Measurements from ENCODE around the gene WDR19. TPM values are rescaled to one million over a fixed set of nuclear protein-coding genes. Genes with fewer than 3 reads are reported as not detected.
"Not testable (repeated sequence)": the region's sequence is repeated elsewhere in the genome, so short reads cannot be mapped to it uniquely, and the experiment has no call there.

Gene WDR19
- polyA plus RNA-seq, 4 donors: 60.8 to 113 (median 87.2) TPM

DNA sequence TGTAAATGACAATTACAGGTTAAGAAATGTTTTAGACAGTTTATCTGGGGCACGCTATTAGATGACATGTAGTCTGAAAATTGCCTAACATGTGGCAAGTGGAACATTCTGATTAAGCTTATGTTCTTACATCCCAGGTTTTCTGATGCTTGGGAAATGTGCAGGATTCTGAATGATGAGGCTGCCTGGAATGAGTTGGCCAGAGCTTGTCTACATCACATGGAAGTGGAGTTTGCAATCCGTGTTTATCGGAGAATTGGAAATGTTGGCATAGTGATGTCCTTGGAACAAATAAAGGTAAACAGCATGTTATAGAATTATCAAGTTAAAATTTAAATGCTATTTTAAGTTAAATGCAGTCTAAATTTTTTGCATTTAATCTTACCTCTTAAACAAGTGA is 49.3 kb downstream of the WDR19 start:
- no peak for DNase-seq (ENCODE audit: low read depth in 4 of 4, low spot score in 2 of 4)

DNA sequence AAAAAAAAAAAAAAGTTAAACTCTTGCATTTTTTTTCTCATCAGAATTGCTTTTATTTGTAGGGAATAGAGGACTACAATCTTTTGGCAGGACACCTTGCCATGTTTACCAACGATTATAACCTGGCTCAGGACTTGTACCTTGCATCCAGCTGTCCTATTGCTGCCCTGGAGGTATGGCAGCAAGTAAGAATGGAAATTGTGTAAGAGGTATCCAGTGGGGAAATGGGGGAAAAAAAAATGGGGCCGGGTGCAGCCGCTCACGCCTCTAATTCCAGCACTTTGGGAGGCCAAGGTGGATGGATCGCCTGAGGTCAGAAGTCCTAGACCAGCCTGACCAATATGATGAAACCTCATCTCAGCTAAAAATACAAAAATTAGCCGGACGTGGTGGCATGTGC is 49.8 kb downstream of the WDR19 start:
- no peak for DNase-seq (ENCODE audit: low read depth in 4 of 4, low spot score in 2 of 4)

DNA sequence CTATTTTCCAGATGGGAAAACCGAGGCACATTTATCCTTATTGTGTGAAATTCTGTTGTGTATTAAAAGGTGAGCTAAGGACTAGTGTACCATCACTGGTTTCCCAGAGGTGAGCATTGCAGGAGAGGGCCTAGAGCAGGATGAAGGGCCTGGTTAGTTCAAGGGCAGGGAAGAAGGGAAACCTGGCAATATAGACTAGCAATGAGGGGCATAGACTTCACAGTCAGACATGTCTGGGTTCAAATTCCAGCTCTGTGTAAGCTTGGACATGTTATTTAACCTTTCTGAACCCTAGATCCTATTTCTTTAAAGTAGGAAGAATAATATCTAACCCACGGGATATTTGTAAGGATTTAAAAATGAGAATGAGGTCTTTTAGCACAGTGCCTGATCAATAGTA is 50.8 kb downstream of the WDR19 start:
- no peak for DNase-seq (ENCODE audit: low read depth in 4 of 4, low spot score in 2 of 4)

GRCh38 chr4:39233783-39234182 is 51.5 kb downstream of the WDR19 start:
- no peak for DNase-seq (ENCODE audit: low read depth in 4 of 4, low spot score in 2 of 4)

GRCh38 chr4:39235021-39235420 is 52.7 kb downstream of the WDR19 start:
- DNase-seq (ENCODE audit: low read depth in 4 of 4, low spot score in 2 of 4): no peak

GRCh38 chr4:39235696-39236095 is 53.4 kb downstream of the WDR19 start:
- no peak for DNase-seq (ENCODE audit: low read depth in 4 of 4, low spot score in 2 of 4)

GRCh38 chr4:39237179-39237578 is 54.9 kb downstream of the WDR19 start:
- DNase-seq (ENCODE audit: low read depth in 4 of 4, low spot score in 2 of 4): no peak

- no peak for DNase-seq (ENCODE audit: low read depth in 4 of 4, low spot score in 2 of 4)
Measured at GRCh38 chr4:39243462-39243861, 61.1 kb downstream of the WDR19 start.

DNA sequence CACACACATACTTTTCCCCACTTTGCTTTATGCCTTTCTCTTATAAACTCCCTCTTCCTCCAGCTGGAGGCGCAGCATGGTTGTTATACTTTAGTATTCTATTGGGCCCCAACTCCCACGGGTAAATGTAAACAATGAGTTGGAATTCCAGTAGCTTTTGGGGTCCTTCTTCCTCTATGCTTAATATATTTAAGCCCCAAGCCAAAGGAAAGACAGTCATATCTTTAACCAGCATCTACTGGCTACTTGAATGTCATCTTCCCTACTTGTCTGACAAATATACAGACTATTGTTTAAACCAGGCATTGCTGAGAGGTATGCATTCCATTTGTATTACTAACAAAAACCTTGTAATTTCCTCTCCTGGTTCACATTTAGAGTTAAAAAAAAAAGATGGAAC is 72.9 kb downstream of the WDR19 start:
- no peak for DNase-seq (ENCODE audit: low read depth in 4 of 4, low spot score in 2 of 4)

DNA sequence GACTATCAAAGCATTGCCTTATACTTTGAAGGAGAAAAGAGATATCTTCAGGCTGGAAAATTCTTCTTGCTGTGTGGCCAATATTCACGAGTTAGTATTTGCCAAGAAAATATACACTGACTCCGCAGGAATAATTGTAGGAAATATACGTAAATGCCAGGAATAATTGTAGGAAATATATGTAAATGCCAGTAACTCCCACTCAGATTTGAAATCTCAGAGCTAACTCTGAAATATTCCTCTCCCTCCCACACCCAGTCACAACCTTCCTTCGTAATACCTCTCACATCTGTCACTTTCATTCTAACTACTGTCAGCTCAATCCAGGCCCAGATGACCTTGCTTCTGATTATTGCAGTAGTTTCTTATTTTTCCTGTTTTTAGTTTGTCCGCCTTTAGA is 73.5 kb downstream of the WDR19 start:
- DNase-seq (ENCODE audit: low read depth in 4 of 4, low spot score in 2 of 4): no peak

- no peak for DNase-seq (ENCODE audit: low read depth in 4 of 4, low spot score in 2 of 4)
Measured at GRCh38 chr4:39256436-39256835, 74.1 kb downstream of the WDR19 start.

DNA sequence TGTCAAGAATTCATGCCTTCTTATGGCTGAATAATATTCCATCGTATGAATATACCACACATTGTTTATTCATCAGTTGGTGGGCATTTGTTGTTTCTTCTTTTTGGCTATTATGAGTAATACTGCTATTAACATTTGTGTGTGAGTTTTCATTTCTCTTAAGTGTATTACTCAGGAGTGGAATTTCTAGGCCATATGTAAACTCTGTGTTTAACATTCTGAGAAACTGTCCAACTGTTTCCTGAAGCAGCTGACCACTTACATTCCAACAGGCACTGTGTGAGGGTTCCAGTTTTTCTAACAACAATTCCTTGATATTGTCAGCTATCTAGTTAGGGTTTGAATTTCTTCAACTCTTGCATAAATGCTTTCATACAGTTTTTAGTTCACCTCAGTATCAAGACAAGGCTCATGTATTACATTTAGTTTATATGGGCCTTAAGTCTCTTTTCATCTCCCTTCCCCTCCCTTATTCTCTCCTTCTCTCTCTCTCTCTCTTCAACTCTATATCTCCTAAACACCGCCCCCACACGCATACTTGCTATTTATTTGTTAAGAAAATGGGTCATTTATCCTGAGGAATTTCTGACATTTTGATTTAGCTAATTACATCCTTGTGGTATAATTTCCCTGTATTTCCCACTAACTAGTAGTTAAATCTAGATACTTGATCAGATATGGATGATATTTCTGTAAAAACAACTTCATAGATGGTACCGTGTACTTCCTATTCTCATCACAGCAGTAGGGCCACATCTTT is 77.4 kb downstream of the WDR19 start:
- no peak for DNase-seq (ENCODE audit: low read depth in 4 of 4, low spot score in 2 of 4)

- DNase-seq (ENCODE audit: low read depth in 4 of 4, low spot score in 2 of 4): no peak
Measured at GRCh38 chr4:39263895-39264294, 81.6 kb downstream of the WDR19 start.

GRCh38 chr4:39274503-39274902 is 92.2 kb downstream of the WDR19 start:
- DNase-seq (ENCODE audit: low read depth in 4 of 4, low spot score in 2 of 4): no peak

GRCh38 chr4:39277661-39278060 is 95.3 kb downstream of the WDR19 start:
- not testable (repeated sequence) for DNase-seq (ENCODE audit: low read depth in 4 of 4, low spot score in 2 of 4)

DNA sequence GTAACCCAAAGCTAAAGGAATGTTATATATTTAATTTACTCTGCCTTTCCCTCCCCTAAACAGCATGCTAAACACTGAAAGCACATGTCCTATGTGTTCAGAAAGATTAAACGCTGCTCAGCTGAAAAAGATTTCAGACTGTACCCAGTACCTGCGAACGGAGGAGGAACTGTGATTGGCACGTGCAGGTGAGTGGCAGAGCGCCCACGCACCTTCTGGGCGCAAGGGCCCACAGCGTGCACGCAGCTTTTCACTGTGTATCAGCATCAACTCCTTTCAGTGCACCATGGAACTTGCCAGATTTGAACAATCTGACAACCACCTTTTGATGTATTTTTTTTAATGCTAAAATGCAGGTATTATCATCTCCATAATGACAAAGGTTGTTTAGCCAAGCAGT is 96.1 kb downstream of the WDR19 start:
- DNase-seq (ENCODE audit: low read depth in 4 of 4, low spot score in 2 of 4): no peak

DNA sequence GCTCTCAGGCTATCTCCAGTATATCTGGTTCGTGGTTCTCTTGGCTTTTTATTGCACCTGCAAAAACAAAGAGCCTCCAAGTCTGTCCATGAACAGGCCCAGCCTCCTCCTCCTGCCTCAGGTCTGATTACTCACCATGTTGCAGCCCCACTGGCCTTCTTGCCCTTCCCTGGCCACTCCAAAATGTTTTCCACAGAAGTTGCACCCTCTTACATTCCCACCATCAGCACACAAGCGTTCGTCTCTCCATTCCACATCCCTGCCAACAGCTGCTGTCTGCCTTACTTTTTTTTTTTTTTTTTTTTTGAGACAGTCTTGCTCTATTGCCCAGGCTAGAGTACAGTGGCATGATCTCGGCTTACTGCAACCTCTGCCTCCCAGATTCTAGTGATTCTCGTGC is 97.1 kb downstream of the WDR19 start:
- no peak for DNase-seq (ENCODE audit: low read depth in 4 of 4, low spot score in 2 of 4)

DNA sequence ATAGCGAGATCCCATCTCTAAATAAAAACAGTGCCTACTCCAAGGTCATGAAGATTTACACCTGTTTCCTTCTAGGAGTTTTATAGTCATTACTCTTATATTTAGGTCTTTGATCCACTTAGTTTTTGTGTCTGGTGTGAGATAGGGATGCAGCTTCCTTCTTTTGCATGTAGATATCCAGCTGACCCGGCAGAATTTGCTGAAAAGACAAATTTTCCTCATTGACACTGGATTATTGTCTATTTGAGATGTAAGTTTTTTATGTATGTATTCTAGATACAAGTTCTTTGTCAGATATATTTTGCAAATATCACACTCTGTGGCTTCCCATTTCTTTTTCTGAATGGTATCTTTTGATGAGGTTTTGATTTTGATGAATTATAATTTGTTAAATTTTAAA is 98.4 kb downstream of the WDR19 start:
- no peak for DNase-seq (ENCODE audit: low read depth in 4 of 4, low spot score in 2 of 4)

DNA sequence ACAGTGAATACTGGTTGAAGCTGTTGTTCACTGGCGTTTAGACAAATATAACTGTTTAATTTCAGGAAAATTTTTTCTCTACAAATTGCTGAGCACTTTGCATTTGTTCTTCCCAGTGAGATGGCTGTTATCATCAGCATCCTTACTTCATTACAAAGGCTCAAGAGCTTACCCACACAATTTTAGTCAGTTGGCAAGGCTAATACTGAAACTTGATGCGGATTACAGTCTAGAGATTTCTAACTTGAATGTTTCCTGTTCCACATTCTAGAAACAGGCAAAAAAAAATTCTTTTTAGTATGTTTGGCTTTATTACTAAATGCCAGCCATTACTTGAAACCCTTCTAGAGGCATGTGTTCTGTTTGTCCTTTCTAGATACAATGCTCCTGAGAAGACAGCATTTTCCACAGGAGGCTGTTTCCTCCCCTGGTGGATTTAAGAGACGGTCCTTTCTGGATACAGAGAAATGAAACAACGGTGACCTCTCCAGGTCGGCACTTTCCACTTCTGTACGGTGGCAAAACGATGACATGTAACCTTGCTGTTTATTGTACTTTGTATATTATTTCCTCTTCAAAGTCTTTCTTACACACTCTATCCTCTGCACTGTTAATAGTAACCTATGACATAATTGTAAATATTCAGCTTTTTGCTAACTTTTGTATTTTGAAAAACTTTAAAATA is 102.9 kb downstream of the WDR19 start:
- no peak for DNase-seq (ENCODE audit: low read depth in 4 of 4, low spot score in 2 of 4)

DNA sequence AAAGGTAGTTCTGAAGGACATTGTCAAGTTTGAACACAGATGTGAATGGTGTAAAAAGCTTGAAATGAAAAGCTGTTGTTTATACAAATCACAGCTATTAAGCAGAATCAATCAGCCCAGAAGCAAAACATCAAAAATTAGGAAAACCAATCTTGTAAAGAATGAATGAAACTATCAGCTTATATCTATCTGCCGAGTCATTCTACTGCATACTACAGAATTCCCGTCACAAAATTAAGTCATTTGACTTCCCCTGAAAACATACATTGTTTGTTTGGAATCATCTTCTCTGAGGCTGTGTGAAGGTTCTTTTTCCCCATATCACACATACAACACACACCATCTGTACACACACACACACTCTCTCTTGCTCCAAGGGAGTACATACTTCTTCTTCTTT is 103.5 kb downstream of the WDR19 start:
- no peak for DNase-seq (ENCODE audit: low read depth in 4 of 4, low spot score in 2 of 4)

DNA sequence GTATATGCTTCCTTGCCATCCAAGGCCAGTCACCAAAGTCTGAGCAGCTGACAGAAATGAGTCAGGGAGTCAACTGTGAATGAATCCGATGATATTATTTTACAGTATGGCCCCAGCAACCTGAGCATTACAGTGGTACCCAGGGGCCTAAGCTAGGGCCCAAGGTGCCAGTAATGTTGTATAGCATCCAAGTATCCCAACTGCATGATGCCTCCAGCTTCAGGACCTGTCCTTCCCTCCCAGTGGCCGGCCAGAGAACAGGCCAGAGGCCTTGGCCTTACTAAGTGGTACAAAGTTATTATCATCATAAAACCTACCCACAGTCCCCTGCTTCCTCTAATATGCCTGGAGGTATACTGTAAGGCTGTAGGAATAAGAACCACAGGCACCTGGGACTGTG is 103.9 kb downstream of the WDR19 start:
- no peak for DNase-seq (ENCODE audit: low read depth in 4 of 4, low spot score in 2 of 4)

DNA sequence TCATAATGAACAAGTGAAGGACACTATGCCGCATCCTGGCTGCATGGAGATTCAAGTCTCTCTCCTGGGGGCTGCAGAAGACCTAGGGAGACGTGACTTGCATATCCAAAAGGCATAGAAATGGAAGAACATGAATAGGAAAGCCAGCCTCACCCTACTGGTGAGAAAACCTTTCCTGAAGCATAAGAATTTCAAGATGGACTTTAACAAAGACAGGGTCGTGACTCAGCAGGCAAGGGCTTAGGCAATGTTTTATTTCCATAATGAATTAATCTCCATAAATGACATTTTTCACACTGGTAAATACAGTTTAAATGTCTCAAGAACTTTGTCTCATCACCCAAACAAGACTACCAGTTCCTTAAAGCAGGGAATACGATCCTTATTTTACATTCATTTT is 104.9 kb downstream of the WDR19 start:
- DNase-seq (ENCODE audit: low read depth in 4 of 4, low spot score in 2 of 4): no peak
